Measurements from ENCODE around the gene SLC38A7.
"Not testable (repeated sequence)": the region's sequence is repeated elsewhere in the genome, so short reads cannot be mapped to it uniquely, and the experiment has no call there.

The SLC38A7 gene

GRCh38 chr16:58684354-58685083 lies at the start of gene SLC38A7:
SLC38A7 (minus strand) TSS chr16:58684770; CDS start chr16:58680126, 4,644 bp downstream.
- DNase-seq = peak; percentile 45 to 51

- peak; percentile 85 to 89 for DNase-seq
Measured at GRCh38 chr16:58733671-58734458, 49.3 kb upstream of the SLC38A7 start, which contains the start of gene GOT2. GOT2 (minus strand) TSS chr16:58734316; CDS start chr16:58734228, 88 bp downstream.

GRCh38 chr16:58733248-58733670 lies 48.7 kb upstream of the SLC38A7 start:
- DNase-seq = no peak

GRCh38 chr16:58732545-58733247 lies 48.1 kb upstream of the SLC38A7 start:
- DNase-seq = peak in 1 of 2 experiments; percentile 17

GRCh38 chr16:58730724-58731370 lies 46.3 kb upstream of the SLC38A7 start:
- DNase-seq = no peak

- no peak for DNase-seq
Measured at GRCh38 chr16:58727796-58728568, 43.4 kb upstream of the SLC38A7 start.

GRCh38 chr16:58727028-58727781 lies 42.6 kb upstream of the SLC38A7 start:
- DNase-seq = no peak

GRCh38 chr16:58723109-58723508 lies 38.5 kb upstream of the SLC38A7 start:
- no peak for DNase-seq

GRCh38 chr16:58717994-58718393 lies 33.4 kb upstream of the SLC38A7 start:
- no peak for DNase-seq

- DNase-seq = no peak
Measured at GRCh38 chr16:58716468-58716867, 31.9 kb upstream of the SLC38A7 start.

GRCh38 chr16:58713742-58714141 lies 29.2 kb upstream of the SLC38A7 start:
- no peak for DNase-seq

- DNase-seq = no peak
Measured at GRCh38 chr16:58709333-58709732, 24.8 kb upstream of the SLC38A7 start.

- no peak for DNase-seq
Measured at GRCh38 chr16:58699151-58699550, 14.6 kb upstream of the SLC38A7 start.

- no peak for DNase-seq
Measured at GRCh38 chr16:58695368-58695767, 10.8 kb upstream of the SLC38A7 start.

GRCh38 chr16:58692450-58692849 lies 7.9 kb upstream of the SLC38A7 start:
- DNase-seq = no peak

- not testable (repeated sequence) for DNase-seq
Measured at GRCh38 chr16:58686985-58687706, 2.6 kb upstream of the SLC38A7 start.

GRCh38 chr16:58685084-58685449 lies 497 bp upstream of the SLC38A7 start:
- no peak for DNase-seq

- no peak for DNase-seq
Measured at GRCh38 chr16:58684001-58684353, 593 bp downstream of the SLC38A7 start.

GRCh38 chr16:58679763-58680162 lies 4.8 kb downstream of the SLC38A7 start:
- no peak for DNase-seq

GRCh38 chr16:58678716-58679115 lies 5.9 kb downstream of the SLC38A7 start:
- DNase-seq = peak; percentile 1 to 9

GRCh38 chr16:58678269-58678668 lies 6.3 kb downstream of the SLC38A7 start:
- no peak for DNase-seq
